ENCODE results near the gene AK4. TPM values are rescaled to one million over a fixed set of nuclear protein-coding genes. Genes with fewer than 3 reads are reported as not detected.
A peak's percentile ranks its signal among the peaks of the same experiment; 100 is the strongest.

The AK4 gene
- total and polyA plus RNA-seq, 5 experiments from 2014 or later = 0.19 to 0.91 TPM; not detected in 3

- H3K27ac Mint-ChIP-seq = peak overlapping the region in 6 of 10 donors; percentile 61 to 86 (median 76)
- ATAC-seq = peak; percentile 86 to 91
- POLR2A ChIA-PET = interaction anchor here (0.7 to 3.1 kb wide), 4 partner anchors 12 to 154 kb away, joined by 3 to 23 read pairs (median 14); partner anchors contain the start of genes LEPR and LEPROT
- peaks cover 0 to 30% (median 5%) of the 10 kb centered on the region in 5 donors for H3K27me3 Mint-ChIP-seq
- H3K9me3 Mint-ChIP-seq = no peaks in the 10 kb centered on the region
- H3K4me3 Mint-ChIP-seq = peak overlapping the region; percentile 76 to 89 (median 82)
- no peaks in the 10 kb centered on the region for H3K36me3 Mint-ChIP-seq
- peaks cover 4 to 22% (median 18%) of the 10 kb centered on the region in 4 donors for H3K4me1 Mint-ChIP-seq
- peak; percentile 21 to 71 (median 50) for DNase-seq
Observed at GRCh38 chr1:65265651-65266351, 117.8 kb downstream of the AK4 start.

GRCh38 chr1:65266476-65266875 is 118.5 kb downstream of the AK4 start:
- peak overlapping the region in 4 of 10 donors; percentile 61 to 86 (median 84) for H3K27ac Mint-ChIP-seq
- DNase-seq (no peak), ATAC-seq (no peak)
- H3K36me3 Mint-ChIP-seq = no peaks in the 10 kb centered on the region
- POLR2A ChIA-PET = interaction anchor here (0.5 to 3.1 kb wide), 6 partner anchors 13 to 420 kb away, joined by 3 to 23 read pairs (median 4); partner anchors contain the start of genes LEPR and LEPROT
- H3K4me3 Mint-ChIP-seq = peak overlapping the region; percentile 76 to 89 (median 82)
- H3K4me1 Mint-ChIP-seq = peaks cover 4 to 21% (median 17%) of the 10 kb centered on the region in 4 donors
- H3K9me3 Mint-ChIP-seq = no peaks in the 10 kb centered on the region
- peaks cover 0 to 30% (median 5%) of the 10 kb centered on the region in 5 donors for H3K27me3 Mint-ChIP-seq

GRCh38 chr1:65267271-65267670 is 119.3 kb downstream of the AK4 start:
- DNase-seq (no peak), ATAC-seq (no peak)
- Mint-ChIP-seq H3K27me3 (peaks cover 0 to 31% (median 6%) of the 10 kb centered on the region in 5 donors), H3K27ac (peak overlapping the region in 2 of 10 donors; percentile 33 to 46), H3K4me3 (peak overlapping the region in 6 of 10 donors; percentile 3 to 81 (median 20)), H3K36me3 (no peaks in the 10 kb centered on the region), H3K4me1 (peaks cover 4 to 21% (median 17%) of the 10 kb centered on the region in 4 donors), H3K9me3 (no peaks in the 10 kb centered on the region)
- POLR2A ChIA-PET = interaction anchor here (2.6 to 3.1 kb wide), 2 partner anchors 13 to 152 kb away, joined by 21 to 23 read pairs; partner anchors contain the start of genes LEPR and LEPROT

GRCh38 chr1:65267683-65268082 is 119.7 kb downstream of the AK4 start:
- Mint-ChIP-seq H3K27me3 (peaks cover 0 to 32% (median 7%) of the 10 kb centered on the region in 5 donors), H3K9me3 (no peaks in the 10 kb centered on the region), H3K4me3 (no peak overlapping the region), H3K27ac (no peak overlapping the region), H3K36me3 (no peaks in the 10 kb centered on the region), H3K4me1 (peaks cover 4 to 21% (median 17%) of the 10 kb centered on the region in 4 donors)
- ATAC-seq (no peak), DNase-seq (no peak)
- POLR2A ChIA-PET = interaction anchor here (0.7 to 3.1 kb wide), 3 partner anchors 14 to 975 kb away, joined by 3 to 23 read pairs (median 21); partner anchors contain the start of genes LEPR and LEPROT

GRCh38 chr1:65269612-65270011 is 121.6 kb downstream of the AK4 start:
- H3K4me1 Mint-ChIP-seq = peaks cover 4 to 18% (median 13%) of the 10 kb centered on the region in 4 donors
- no peaks in the 10 kb centered on the region for H3K36me3 Mint-ChIP-seq
- DNase-seq = no peak
- no peak overlapping the region for H3K27ac Mint-ChIP-seq
- POLR2A ChIA-PET = no interaction called here
- H3K27me3 Mint-ChIP-seq = peaks cover 0 to 26% (median 7%) of the 10 kb centered on the region in 5 donors
- no peak overlapping the region for H3K4me3 Mint-ChIP-seq
- ATAC-seq = no peak
- H3K9me3 Mint-ChIP-seq = no peaks in the 10 kb centered on the region

- no peaks in the 10 kb centered on the region for H3K9me3 Mint-ChIP-seq
- no peaks in the 10 kb centered on the region for H3K4me1 Mint-ChIP-seq
- DNase-seq = no peak
- peaks cover 0 to 5% (median 0%) of the 10 kb centered on the region in 3 donors for H3K36me3 Mint-ChIP-seq
- no peak for ATAC-seq
- H3K27me3 Mint-ChIP-seq = peaks cover 8 to 39% (median 13%) of the 10 kb centered on the region in 5 donors
- no peak overlapping the region for H3K27ac Mint-ChIP-seq
- no peak overlapping the region for H3K4me3 Mint-ChIP-seq
- POLR2A ChIA-PET = interaction anchor here (0.5 kb wide), 1 partner anchor 22 kb away, joined by 3 read pairs; no protein-coding TSS in a partner anchor
Observed at GRCh38 chr1:65276197-65276939, 128.4 kb downstream of the AK4 start.

DNA sequence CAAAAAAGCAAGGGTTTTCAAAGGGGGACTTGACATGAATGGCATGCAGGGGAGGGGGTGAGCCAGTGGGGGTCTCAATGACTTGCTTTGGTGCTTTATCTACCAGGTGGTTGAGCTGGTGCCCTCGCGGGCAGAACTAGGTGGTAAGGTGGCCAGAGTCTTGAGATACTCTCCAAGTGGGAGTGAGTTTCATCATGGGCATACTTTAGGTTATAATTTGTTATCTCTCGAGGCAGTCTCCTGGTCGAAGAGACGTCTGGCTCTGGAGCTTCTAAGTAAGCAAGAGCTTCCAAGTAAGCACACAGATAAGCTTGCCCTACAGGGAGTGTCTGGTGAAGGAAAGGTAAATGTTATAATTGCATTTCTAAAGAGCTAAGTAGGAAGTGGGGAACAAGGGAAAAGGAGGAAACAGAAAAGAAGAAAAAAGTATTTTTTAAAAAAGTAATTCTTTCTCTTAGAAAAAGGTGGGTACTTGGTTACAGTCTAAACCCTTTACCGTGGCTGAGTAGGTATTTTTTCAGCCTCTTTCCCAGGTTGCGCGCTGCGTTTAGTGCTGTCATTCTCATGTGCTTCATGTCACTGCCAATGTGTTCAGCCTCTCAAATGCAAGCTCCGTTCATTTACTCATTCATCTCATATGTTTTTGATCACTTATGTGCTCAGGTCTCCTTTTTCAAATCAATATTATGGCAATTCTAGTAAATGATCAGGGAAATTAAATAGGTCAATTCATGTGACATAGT is 129.8 kb downstream of the AK4 start:
- POLR2A ChIA-PET = no interaction called here
- H3K27me3 Mint-ChIP-seq = peaks cover 8 to 39% (median 11%) of the 10 kb centered on the region in 5 donors
- H3K4me3 Mint-ChIP-seq = no peak overlapping the region
- H3K4me1 Mint-ChIP-seq = no peaks in the 10 kb centered on the region
- DNase-seq = no peak
- ATAC-seq = no peak
- no peaks in the 10 kb centered on the region for H3K9me3 Mint-ChIP-seq
- H3K36me3 Mint-ChIP-seq = peaks cover 0 to 5% (median 0%) of the 10 kb centered on the region in 3 donors
- H3K27ac Mint-ChIP-seq = no peak overlapping the region

DNA sequence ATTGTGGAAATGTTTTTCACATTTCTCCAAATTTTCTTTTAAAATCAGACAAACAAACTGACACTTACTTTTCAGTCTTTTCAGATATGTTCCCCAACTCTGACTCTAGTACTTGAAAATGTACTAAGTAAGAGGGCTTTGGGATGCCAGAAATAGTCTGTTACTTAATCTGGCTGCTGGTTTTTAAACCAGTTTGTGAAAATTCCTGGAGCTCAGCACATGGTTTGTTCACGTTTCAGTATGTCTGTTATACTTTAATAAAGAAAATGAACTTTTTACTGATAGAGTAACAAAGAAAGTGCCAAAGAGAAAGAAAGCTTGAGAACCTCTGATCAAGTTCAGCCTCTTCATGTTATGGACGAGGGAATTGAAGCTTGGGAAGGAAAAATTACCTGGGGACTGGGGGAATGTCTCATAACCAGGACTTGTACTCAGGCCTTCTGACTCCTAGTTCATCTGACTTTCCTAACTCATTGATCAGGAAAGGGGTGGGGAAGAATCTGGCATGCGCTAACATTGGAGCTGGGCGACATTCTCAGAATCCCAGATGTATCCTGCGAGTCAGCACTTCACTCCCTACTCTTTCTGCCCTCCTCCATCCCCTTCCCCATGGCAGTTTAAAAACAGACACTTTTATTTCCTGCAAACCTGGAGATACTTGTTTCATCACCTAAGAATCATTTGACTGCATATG is 130.5 kb downstream of the AK4 start:
- H3K27ac Mint-ChIP-seq = no peak overlapping the region
- ATAC-seq (no peak), DNase-seq (no peak)
- no peaks in the 10 kb centered on the region for H3K9me3 Mint-ChIP-seq
- H3K4me1 Mint-ChIP-seq = no peaks in the 10 kb centered on the region
- H3K4me3 Mint-ChIP-seq = no peak overlapping the region
- peaks cover 8 to 39% (median 12%) of the 10 kb centered on the region in 5 donors for H3K27me3 Mint-ChIP-seq
- POLR2A ChIA-PET = no interaction called here
- peaks cover 0 to 6% (median 0%) of the 10 kb centered on the region in 3 donors for H3K36me3 Mint-ChIP-seq

- H3K9me3 Mint-ChIP-seq = no peaks in the 10 kb centered on the region
- no peak overlapping the region for H3K27ac Mint-ChIP-seq
- ATAC-seq = no peak
- no peak overlapping the region for H3K4me3 Mint-ChIP-seq
- POLR2A ChIA-PET = no interaction called here
- peaks cover 0 to 9% (median 0%) of the 10 kb centered on the region in 3 donors for H3K36me3 Mint-ChIP-seq
- H3K4me1 Mint-ChIP-seq = no peaks in the 10 kb centered on the region
- DNase-seq = no peak
- peaks cover 10 to 39% (median 13%) of the 10 kb centered on the region in 5 donors for H3K27me3 Mint-ChIP-seq
Observed at GRCh38 chr1:65279070-65279779, 131.2 kb downstream of the AK4 start.
